Hepatocyte (in vitro differentiated cells): ENCODE results near the gene PLEKHJ1. TPM values are rescaled to one million over a fixed set of nuclear protein-coding genes. Genes with fewer than 3 reads are reported as not detected.

Experiments
- DNase-seq: peaks from one replicate; pipeline ENCODE4 v3.0.0-alpha.2; 2016; ENCODE audit warnings: low spot score
- H2AFZ ChIP-seq: fragments of 200-600 bp; sonication (generic); 2 replicates; pipeline ENCODE4 v1.6.0; 2016; ENCODE audit warnings: antibody characterized with exemption, mild to moderate bottlenecking
- H3K27ac ChIP-seq: fragments of 200-600 bp; sonication (generic); 2 replicates; pipeline ENCODE4 v1.5.1; 2016; ENCODE audit warnings: mild to moderate bottlenecking
- H3K27me3 ChIP-seq: fragments of 200-600 bp; sonication (generic); 2 replicates; pipeline ENCODE4 v1.6.1; 2016
- H3K36me3 ChIP-seq: fragments of 200-600 bp; sonication (generic); replicated peaks from 2 replicates; pipeline ENCODE4 v1.5.1; 2016; ENCODE audit warnings: low read depth; ENCODE audit not compliant: insufficient read depth
- H3K4me1 ChIP-seq: fragments of 200-600 bp; sonication (generic); 2 replicates; pipeline ENCODE4 v1.5.1; 2016; ENCODE audit warnings: mild to moderate bottlenecking, moderate library complexity; ENCODE audit not compliant: insufficient read depth
- H3K4me2 ChIP-seq: fragments of 200-600 bp; sonication (generic); 2 replicates; pipeline ENCODE4 v1.6.0; 2016
- H3K4me3 ChIP-seq: fragments of 200-600 bp; sonication (generic); 2 replicates; pipeline ENCODE4 v1.5.1; 2016; ENCODE audit warnings: mild to moderate bottlenecking
- H3K79me2 ChIP-seq: fragments of 200-600 bp; sonication (generic); 2 replicates; pipeline ENCODE4 v1.6.0; 2017; ENCODE audit warnings: mild to moderate bottlenecking
- H3K9me2 ChIP-seq: fragments of 200-600 bp; sonication (generic); replicated peaks from 2 replicates; pipeline ENCODE4 v1.6.0; 2017; ENCODE audit warnings: mild to moderate bottlenecking; ENCODE audit not compliant: insufficient read depth
- H3K9me3 ChIP-seq: fragments of 200-600 bp; sonication (generic); 2 replicates; pipeline ENCODE4 v1.5.1; 2016; ENCODE audit warnings: low read depth, mild to moderate bottlenecking
- H4K20me1 ChIP-seq: fragments of 200-600 bp; sonication (generic); 2 replicates; pipeline ENCODE4 v1.6.0; 2016; ENCODE audit warnings: mild to moderate bottlenecking; ENCODE audit not compliant: insufficient read depth, poor library complexity, severe bottlenecking
- EZH2 ChIP-seq: fragments of 200-600 bp; sonication (generic); IDR thresholded peaks from 2 replicates; pipeline ENCODE4 v1.6.1; 2016; ENCODE audit warnings: antibody characterized with exemption, mild to moderate bottlenecking, borderline replicate concordance
- EZH2phosphoT487 ChIP-seq: fragments of 200-600 bp; sonication (generic); IDR thresholded peaks from one replicate; pipeline ENCODE4 v1.6.1; 2018; ENCODE audit warnings: antibody characterized with exemption, mild to moderate bottlenecking, low read depth, moderate library complexity; ENCODE audit not compliant: unreplicated experiment, severe bottlenecking
- WGBS: methylation state at CpG from one replicate; pipeline ENCODE4 v1.1.6; 2016; ENCODE audit warnings: low lambda C conversion rate; ENCODE audit errors: missing lambda C conversion rate; 5-methylcytosine and 5-hydroxymethylcytosine counted together
- polyA plus RNA-seq: library from polyadenylated mRNA; unstranded; fragments of >200 nt; fragmentation: Nextera tagmentation; extraction: Ambion mirVana; gene quantifications from 2 replicates; pipeline ENCODE4 v1.2.1, GENCODE V29; 2016
- total RNA-seq: library from RNA; depleted of rRNA; stranded (reverse); fragments of >200 nt; gene quantifications from 2 replicates; pipeline ENCODE4 v1.2.3, GENCODE V29; 2014
- TF ChIP-seq, protein P1 (sequence below): fragments of 200-600 bp; sonication (generic); IDR thresholded peaks from 2 replicates; pipeline ENCODE4 v1.5.1; 2016; ENCODE audit warnings: antibody characterized with exemption, mild to moderate bottlenecking; ENCODE audit not compliant: poor library complexity

PLEKHJ1 gene
- total and polyA plus RNA-seq, 2 experiments from 2014 or later = 165 to 190 TPM

DNA sequence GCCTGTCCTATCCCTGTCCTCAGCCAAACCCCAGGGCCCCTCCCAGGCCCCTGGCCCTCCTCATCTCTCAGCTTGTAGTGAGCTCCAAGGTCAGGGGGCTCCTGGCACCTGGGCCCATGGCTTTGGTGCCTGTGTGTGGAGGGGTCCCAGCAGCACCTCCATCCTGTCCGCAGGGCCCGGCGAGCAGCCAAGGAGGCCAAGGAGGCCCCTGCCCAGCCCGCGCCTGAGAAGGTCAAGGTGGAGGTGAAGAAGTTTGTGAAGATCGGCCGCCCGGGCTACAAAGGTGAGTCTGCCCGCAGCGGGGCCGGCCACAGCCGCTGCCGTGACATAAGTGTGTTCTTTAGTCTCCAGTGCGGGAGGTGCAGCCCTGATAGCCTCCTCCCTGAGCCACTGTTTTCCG lies 9.1 kb upstream of the PLEKHJ1 start:
- Histone ChIP-seq H4K20me1 (peaks cover 36% of the 10 kb centered on the region), H3K9me3 (no peaks in the 10 kb centered on the region), H3K4me1 (peaks cover 39% of the 10 kb centered on the region), H3K27me3 (no peaks in the 10 kb centered on the region), H3K36me3 (no peaks in the 10 kb centered on the region), H3K4me2 (no peak overlapping the region), H3K79me2 (peaks cover 52% of the 10 kb centered on the region), H3K27ac (no peak overlapping the region), H3K9me2 (no peaks in the 10 kb centered on the region), H3K4me3 (no peak overlapping the region), H2AFZ (no peak overlapping the region)
- TF ChIP-seq EZH2phosphoT487 = no peak
- TF ChIP-seq, protein P1, sequence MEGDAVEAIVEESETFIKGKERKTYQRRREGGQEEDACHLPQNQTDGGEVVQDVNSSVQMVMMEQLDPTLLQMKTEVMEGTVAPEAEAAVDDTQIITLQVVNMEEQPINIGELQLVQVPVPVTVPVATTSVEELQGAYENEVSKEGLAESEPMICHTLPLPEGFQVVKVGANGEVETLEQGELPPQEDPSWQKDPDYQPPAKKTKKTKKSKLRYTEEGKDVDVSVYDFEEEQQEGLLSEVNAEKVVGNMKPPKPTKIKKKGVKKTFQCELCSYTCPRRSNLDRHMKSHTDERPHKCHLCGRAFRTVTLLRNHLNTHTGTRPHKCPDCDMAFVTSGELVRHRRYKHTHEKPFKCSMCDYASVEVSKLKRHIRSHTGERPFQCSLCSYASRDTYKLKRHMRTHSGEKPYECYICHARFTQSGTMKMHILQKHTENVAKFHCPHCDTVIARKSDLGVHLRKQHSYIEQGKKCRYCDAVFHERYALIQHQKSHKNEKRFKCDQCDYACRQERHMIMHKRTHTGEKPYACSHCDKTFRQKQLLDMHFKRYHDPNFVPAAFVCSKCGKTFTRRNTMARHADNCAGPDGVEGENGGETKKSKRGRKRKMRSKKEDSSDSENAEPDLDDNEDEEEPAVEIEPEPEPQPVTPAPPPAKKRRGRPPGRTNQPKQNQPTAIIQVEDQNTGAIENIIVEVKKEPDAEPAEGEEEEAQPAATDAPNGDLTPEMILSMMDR = no peak
- TF ChIP-seq EZH2 = no peak
- DNase-seq = no peak
- 97% methylated on average over 15 of the region's 15 CpGs for WGBS

GRCh38 chr19:2244486-2244885 lies 8.4 kb upstream of the PLEKHJ1 start:
- no peaks in the 10 kb centered on the region for H3K36me3 ChIP-seq
- H3K4me1 ChIP-seq = peaks cover 46% of the 10 kb centered on the region
- 97% methylated on average over 21 of the region's 21 CpGs for WGBS
- no peak overlapping the region for H3K4me3 ChIP-seq
- H3K27ac ChIP-seq = peak overlapping the region; percentile 97
- H3K9me2 ChIP-seq = no peaks in the 10 kb centered on the region
- no peak for DNase-seq
- H3K9me3 ChIP-seq = no peaks in the 10 kb centered on the region
- H4K20me1 ChIP-seq = peaks cover 44% of the 10 kb centered on the region
- H3K79me2 ChIP-seq = peaks cover 60% of the 10 kb centered on the region
- no peak for TF ChIP-seq EZH2
- TF ChIP-seq EZH2phosphoT487 = no peak
- TF ChIP-seq, protein P1 = no peak
- H3K27me3 ChIP-seq = no peaks in the 10 kb centered on the region
- no peak overlapping the region for H2AFZ ChIP-seq
- H3K4me2 ChIP-seq = no peak overlapping the region

DNA sequence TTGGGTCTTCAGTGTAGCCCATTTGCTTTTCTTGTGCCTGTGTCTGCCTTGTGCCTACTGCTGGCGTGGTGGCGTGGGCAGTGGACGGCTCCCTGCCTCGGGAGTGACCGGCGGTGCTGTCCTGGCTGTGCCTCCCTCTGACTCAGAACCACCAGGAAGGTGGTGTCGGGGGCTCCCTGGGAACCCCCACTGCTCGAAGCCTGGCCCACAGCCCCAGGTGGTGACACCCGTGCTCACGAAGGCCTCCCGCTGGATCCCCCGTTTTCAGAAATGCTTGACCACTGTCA lies 7.9 kb upstream of the PLEKHJ1 start:
- Histone ChIP-seq H3K36me3 (no peaks in the 10 kb centered on the region), H3K9me3 (no peaks in the 10 kb centered on the region), H3K4me1 (peaks cover 46% of the 10 kb centered on the region), H3K27ac (peak overlapping the region; percentile 97), H3K27me3 (no peaks in the 10 kb centered on the region), H3K9me2 (no peaks in the 10 kb centered on the region), H3K79me2 (peaks cover 64% of the 10 kb centered on the region), H3K4me3 (no peak overlapping the region), H4K20me1 (peaks cover 48% of the 10 kb centered on the region), H3K4me2 (no peak overlapping the region), H2AFZ (no peak overlapping the region)
- DNase-seq = no peak
- TF ChIP-seq EZH2phosphoT487 (no peak), EZH2 (no peak)
- TF ChIP-seq, protein P1 = no peak
- WGBS = 97% methylated on average over 12 of the region's 12 CpGs
